ENCODE results near the gene RBSN. TPM values are rescaled to one million over a fixed set of nuclear protein-coding genes. Genes with fewer than 3 reads are reported as not detected.

Gene RBSN
- total and polyA plus RNA-seq, 7 donors: 7.2 to 41.3 (median 29.1) TPM

DNA sequence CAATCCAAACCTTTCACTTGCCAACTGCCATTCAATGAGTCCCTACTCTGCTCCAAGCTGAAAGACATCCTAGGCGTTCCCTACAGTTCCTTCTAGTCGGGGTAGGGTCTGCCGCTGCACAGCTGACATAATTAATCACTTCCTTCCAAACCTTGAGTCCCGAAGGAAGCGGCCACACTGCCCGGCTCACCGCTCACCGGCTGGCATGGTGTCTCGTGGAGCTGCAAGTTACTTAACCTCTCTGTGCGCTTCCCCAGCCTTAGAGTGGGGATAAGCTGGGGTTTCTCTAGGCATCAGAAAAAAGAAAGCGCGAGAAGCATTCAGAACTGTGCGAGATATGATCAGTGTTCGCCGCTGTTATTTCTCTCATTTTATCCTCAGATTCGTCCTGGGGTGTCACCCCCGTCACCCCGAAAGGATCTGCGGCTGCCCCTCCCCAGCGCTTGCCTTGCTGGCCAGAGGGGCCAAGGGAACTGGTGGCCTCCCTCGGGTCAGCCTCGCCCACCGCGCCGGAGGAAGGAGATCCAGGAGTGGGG lies 34.6 kb downstream of the RBSN start:
- no peaks in the 10 kb centered on the region for H3K27me3 ChIP-seq
- DNase-seq: no peak
- TF ChIP-seq EP300 (IDR thresholded peaks at IDR 0.05) (no peak), POLR2AphosphoS5 (IDR thresholded peaks at IDR 0.05) (no peak), POLR2A (IDR thresholded peaks at IDR 0.05) (no peak), CTCF (IDR thresholded peaks at IDR 0.05) (no peak)
- WGBS, 2 donors: 0 to 1% methylated on average over 25 of the region's 25 CpGs
- H3K36me3 ChIP-seq: peaks cover 0 to 4% (median 2%) of the 10 kb centered on the region in 4 donors
- no peaks in the 10 kb centered on the region for H3K9me3 ChIP-seq
- H3K4me3 ChIP-seq: peak overlapping the region; percentile 64 to 76 (median 69)
- H3K27ac ChIP-seq: peak overlapping the region; percentile 80 to 86 (median 84)
- intact Hi-C loops (cut with DNase I): loop anchor here (2.0 to 10.0 kb wide), 2 partner anchors 116 to 410 kb away; partner anchors contain the start of gene CCDC174
- H3K4me1 ChIP-seq: peaks cover 0 to 23% (median 16%) of the 10 kb centered on the region in 4 donors

DNA sequence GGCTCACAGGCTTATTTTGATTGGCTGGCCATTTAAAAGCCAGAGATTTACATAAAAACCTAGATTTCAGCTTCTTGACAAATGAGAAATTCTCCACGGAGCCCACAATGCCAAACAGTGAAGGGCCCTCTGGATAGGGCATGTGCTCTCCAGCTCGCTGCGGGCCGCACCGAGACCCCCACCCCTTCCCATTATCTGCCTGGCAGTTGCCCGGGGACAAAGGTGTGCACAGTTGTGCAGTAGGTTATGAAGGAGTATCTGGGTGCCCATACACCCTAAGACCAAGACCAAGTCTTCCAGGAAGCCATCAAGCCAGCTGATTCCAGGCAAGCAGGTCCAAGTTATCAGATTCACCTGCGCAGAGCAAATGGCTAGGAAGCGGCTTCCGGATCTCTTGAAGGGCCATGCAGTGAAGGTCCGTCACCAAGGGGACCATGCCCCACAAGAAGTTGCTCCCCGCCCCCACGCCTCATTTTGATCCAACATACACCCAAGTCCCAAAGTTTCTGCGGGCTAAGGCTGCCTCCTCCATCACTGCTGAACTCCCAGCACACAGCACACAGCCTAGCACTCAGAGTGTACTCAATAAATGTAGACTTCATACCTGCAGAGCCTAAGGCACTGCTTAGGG lies 35.2 kb downstream of the RBSN start:
- intact Hi-C loops (cut with DNase I): loop anchor here (2.0 to 10.0 kb wide), 2 partner anchors 115 to 409 kb away; partner anchors contain the start of gene CCDC174
- WGBS, 2 donors: 62 to 87% methylated on average over 13 of the region's 13 CpGs

GRCh38 chr3:15063238-15063637 lies 35.7 kb downstream of the RBSN start:
- Histone ChIP-seq H3K27ac (peak overlapping the region in 1 of 4 donors; percentile 86), H3K27me3 (no peaks in the 10 kb centered on the region), H3K4me1 (peaks cover 0 to 23% (median 16%) of the 10 kb centered on the region in 4 donors), H3K4me3 (peak overlapping the region in 1 of 4 donors; percentile 76), H3K9me3 (no peaks in the 10 kb centered on the region), H3K36me3 (peaks cover 10 to 14% (median 13%) of the 10 kb centered on the region in 4 donors)
- DNase-seq: no peak
- TF ChIP-seq EP300 (IDR thresholded peaks at IDR 0.05) (no peak), POLR2A (IDR thresholded peaks at IDR 0.05) (no peak), CTCF (IDR thresholded peaks at IDR 0.05) (no peak), POLR2AphosphoS5 (IDR thresholded peaks at IDR 0.05) (no peak)
- intact Hi-C loops (cut with DNase I): loop anchor here (10.0 kb wide), 1 partner anchor 408 kb away; the partner anchor contains the start of gene CCDC174
- WGBS, 2 donors: 75 to 82% methylated on average over 4 of the region's 4 CpGs

More for the DNA sequence above, 35.2 kb downstream of the RBSN start:
- no peak for DNase-seq
- H3K4me3 ChIP-seq: peak overlapping the region; percentile 64 to 76 (median 69)
- H3K27me3 ChIP-seq: no peaks in the 10 kb centered on the region
- H3K4me1 ChIP-seq: peaks cover 0 to 23% (median 16%) of the 10 kb centered on the region in 4 donors
- peak overlapping the region in 3 of 4 donors; percentile 80 to 86 (median 83) for H3K27ac ChIP-seq
- no peak for TF ChIP-seq POLR2AphosphoS5 (IDR thresholded peaks at IDR 0.05)
- no peak for TF ChIP-seq POLR2A (IDR thresholded peaks at IDR 0.05)
- TF ChIP-seq CTCF (IDR thresholded peaks at IDR 0.05): no peak
- TF ChIP-seq EP300 (IDR thresholded peaks at IDR 0.05): no peak
- peaks cover 4 to 10% (median 8%) of the 10 kb centered on the region in 4 donors for H3K36me3 ChIP-seq
- no peaks in the 10 kb centered on the region for H3K9me3 ChIP-seq

DNA sequence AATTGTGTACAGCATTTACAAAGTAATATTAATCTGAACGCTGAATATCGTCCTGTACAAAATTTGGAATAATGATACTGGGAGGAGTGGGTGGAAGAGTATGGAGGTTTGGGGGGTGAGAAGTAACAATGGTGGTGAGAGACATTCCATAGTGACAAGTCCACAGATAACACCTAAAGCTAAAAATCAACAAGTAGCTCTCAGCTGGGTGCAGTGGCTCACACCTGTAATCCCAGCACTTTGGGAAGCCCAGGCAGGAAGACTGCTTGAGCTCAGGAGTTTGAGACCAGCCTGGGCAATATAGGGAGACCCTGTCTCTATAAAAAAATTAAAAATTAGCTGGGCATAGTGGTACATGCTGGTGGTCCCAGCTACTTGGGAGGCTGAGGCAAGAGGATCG lies 38.9 kb downstream of the RBSN start:
- Histone ChIP-seq H3K4me1 (peaks cover 0 to 17% (median 16%) of the 10 kb centered on the region in 4 donors), H3K9me3 (no peaks in the 10 kb centered on the region), H3K36me3 (peaks cover 10 to 35% (median 18%) of the 10 kb centered on the region in 4 donors), H3K4me3 (no peak overlapping the region), H3K27ac (no peak overlapping the region), H3K27me3 (no peaks in the 10 kb centered on the region)
- intact Hi-C loops (cut with DNase I): loop anchor here (10.0 kb wide), 1 partner anchor 405 kb away; the partner anchor contains the start of gene CCDC174
- WGBS, 2 donors: 96 to 98% methylated on average over 3 of the region's 3 CpGs
- TF ChIP-seq CTCF (IDR thresholded peaks at IDR 0.05) (no peak), POLR2A (IDR thresholded peaks at IDR 0.05) (no peak), EP300 (IDR thresholded peaks at IDR 0.05) (no peak), POLR2AphosphoS5 (IDR thresholded peaks at IDR 0.05) (no peak)
- no peak for DNase-seq

Data from sigmoid colon (tissue), 7 donors.